A204.1 (cell line): Measurements from ENCODE around the gene GREB1.

Experiments used
- FAIRE-seq: peaks from 2 replicates; lab custom pipeline; 2012; peaks lifted over from hg19 to GRCh38; lab: Jason Lieb, UNC

Gene GREB1

DNA sequence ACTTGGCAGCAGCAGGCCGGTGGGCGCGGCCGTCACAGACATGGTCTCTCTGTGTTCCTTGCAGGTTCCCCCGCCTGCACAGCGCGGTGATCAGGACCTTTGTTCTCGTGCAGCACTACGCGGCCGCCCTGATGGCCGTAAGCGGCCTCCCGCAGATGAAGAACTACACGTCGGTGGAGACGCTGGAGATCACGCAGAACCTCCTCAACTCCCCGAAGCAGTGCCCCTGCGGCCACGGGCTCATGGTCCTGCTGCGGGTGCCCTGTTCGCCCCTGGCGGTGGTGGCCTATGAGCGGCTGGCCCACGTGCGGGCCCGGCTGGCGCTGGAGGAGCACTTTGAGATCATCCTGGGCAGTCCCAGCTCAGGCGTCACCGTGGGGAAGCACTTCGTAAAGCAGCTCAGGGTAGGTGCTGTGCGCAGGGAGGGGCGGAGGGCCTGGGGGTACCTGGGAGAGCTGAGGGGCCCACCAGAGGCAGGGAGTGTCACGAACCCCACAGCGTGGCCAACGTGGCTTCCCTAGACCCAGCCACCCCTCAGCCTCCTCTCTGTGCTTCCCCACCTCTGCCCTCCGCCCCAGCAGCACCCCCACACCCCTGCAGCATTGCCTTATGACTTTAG, 76.9 kb downstream of the GREB1 start:
- FAIRE-seq = no peak

DNA sequence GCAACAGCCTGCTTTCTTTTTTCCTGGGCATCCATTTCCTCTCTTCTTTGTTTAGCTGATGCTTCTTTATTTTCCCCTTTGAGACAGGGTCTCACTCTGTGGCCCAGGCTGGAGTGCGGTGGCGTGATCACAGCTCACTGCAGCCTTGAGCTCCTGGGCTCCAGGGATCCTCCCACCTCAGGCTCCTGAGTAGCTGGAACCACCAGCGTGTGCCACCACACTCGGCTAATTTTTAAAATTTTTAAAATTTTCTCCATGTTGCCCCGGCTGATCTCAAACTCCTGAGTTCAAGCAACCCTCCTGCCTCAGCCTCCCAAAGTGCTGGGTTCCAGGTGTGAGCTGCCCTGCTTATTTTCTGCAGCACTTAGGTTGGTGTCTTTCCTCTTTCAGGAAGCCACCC, 77.4 kb downstream of the GREB1 start:
- no peak for FAIRE-seq

DNA sequence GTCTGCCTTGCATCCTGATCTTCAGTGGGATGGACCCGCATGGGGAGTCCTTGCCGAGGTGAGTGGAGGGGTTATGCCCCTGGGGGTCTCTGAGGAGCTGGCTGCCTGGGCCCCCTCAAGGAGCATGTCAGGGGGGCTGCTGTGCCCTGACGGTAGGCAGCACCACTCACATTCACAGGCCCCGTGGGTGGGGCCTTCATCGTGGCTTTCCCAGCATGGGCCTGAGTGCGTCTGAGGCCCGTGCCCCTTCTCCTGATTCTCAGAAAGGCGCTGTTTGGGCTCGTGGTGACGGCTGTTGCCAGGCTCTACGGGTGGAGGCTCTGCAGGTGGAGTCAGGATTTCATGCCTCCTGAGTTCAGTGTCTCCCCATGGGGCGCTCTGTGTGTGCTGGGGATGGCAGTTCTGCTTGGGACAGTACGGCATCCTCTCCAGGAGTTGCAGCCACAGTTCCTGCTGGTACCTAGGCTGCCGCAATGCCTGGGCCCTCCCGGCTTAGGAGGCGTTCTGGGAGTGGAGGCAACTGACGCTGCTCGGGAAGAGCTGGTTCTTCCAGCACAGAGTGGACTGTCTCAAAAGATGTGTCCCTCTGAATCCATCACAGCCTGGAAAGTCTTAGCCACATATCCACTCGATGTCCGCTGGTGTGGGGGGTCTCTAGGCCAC, 78.8 kb downstream of the GREB1 start:
- FAIRE-seq = no peak

DNA sequence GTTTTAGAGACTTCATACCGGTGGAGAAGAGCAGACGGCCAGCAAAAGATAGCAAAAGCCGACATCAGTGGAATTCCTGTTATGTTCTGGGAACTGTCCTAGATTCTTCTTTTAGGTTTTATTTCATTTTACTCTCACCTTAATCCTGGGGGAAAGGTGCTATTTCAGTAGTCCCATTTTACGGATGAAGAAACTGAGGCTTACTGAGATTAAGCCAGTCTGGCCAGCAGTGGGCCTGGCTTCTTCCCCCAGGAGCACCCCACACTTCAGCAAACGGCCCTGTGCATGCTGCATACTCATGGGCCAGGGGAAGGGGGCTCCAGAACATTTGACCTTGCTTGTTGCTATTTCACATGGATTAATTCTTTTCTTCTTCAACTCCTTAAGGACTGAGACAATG, 79.5 kb downstream of the GREB1 start:
- FAIRE-seq = no peak

DNA sequence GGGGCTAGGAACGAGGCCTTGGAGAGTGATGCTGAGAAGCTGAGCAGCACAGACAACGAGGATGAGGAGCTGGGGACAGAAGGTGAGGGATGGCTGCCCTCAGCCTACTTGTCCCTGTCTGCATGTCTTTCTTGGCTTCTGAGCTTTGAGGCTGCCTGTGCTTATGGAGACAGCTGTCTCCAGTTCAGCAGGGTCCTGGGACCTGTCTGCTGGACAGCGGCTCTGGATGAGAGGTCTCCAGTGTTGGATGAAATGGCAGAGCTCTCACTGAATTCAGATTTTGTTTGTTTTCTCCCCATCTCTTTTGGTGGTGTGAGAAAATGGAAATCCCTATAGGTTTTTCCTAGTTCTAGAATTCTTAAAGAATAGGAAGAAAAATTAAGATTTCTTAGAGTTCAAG, 81.4 kb downstream of the GREB1 start:
- FAIRE-seq = no peak

DNA sequence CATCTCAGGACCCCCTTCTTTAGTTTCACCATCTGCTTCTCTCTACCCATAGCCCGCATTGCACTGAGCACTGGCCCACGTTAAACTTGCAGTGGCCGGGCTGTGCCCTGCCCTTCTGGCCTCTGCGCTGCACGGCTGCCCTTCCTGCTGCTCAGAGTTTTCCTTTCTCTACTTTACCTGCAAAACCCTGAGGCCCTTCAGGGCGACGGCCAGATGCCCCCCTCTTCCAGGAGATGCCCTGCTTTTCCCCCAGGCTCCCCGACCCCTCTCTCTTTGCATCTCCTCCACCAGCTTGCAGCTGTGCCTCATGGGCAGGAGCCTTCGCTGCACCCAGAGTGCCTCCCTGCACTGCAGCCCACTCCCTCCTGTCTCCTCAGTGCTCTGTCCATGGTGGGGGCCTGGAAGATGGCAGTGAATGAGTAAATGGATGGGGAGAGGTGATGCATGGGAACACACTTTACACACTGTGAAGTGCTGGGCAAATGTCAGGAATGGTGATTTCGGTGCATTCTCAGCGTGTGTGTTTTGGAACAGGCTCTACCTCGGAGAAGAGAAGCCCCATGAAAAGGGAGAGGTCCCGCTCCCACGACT, 82.3 kb downstream of the GREB1 start:
- FAIRE-seq = no peak

DNA sequence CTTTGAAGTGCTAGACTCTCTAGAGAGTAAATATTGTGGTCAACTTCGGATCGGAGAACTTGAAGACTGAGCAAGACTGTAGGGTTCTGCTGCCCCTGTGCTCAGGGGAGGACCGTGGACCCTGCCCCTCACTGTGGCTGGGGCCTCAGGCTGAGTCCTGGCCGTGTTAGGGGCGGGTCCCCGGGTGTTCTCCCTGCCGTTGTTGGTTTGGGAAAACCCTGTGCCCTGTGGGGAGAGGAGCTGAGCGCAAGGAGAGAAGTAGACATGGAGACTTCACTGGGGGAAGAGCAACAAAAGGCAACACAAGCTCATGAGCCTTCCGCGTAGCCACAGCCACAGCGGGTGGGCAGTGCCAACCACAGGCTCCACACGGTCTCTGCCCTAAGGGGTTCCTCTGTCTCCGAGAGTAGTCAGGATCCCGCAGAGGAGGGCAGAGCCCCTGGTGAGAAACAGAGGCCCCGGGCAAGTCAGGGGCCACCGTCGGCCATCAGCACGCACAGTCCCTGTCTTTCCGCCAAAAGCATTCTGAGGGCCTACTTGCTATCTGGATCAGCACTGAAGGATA, 83.1 kb downstream of the GREB1 start:
- FAIRE-seq = no peak

DNA sequence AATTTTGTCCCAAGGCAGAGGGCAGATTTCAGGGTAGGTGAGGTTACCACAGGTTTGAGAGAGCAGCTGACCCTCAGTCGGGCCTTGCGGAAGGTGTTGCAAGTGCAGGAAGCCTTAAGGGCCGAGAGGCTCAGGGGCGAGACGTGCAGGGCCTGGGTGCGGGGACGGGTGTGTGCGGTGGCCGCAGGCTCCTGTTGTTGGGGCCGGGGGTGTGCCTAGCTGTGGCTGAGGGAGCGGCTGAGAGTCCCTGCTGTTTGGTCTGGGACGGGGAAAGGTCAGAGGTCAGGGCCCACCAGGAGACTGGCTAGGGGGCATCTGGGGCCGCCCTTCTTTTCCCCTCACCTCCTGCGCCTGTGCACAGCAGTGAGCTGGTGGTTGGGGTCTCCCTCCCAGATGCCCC, 83.7 kb downstream of the GREB1 start:
- FAIRE-seq = no peak

DNA sequence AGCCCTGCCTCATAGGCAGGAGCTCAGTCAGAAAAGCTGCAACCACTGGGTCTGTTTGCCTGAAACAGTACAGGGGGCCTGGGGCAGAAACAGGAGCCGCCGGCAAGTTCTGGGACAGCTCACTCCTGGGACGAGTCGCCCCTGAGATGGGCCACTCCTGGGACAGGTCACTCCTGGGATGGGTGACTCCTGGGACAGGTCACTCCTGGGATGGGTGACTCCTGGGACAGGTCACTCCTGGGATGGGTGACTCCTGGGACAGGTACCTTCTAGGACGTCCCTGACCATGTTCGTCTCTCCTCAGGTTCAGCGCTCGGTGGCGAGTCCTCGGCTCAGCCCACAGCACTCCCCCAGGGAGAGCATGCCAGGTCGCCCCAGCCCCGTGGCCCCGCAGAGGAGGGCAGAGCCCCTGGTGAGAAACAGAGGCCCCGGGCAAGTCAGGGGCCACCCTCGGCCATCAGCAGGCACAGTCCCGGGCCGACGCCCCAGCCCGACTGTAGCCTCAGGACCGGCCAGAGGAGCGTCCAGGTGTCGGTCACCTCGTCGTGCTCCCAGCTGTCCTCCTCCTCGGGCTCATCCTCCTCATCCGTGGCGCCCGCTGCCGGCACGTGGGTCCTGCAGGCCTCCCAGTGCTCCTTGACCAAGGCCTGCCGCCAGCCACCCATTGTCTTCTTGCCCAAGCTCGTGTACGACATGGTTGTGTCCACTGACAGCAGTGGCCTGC, 84.3 kb downstream of the GREB1 start:
- FAIRE-seq = no peak

DNA sequence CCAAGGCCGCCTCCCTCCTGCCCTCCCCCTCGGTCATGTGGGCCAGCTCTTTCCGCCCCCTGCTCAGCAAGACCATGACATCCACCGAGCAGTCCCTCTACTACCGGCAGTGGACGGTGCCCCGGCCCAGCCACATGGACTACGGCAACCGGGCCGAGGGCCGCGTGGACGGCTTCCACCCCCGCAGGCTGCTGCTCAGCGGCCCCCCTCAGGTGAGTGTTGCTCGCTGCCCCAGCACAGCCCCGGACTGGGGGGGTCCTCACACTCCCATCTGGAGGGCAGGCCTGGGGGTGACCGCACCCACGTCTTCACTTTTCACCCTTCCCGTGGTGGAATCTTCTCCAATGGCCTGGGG, 84.8 kb downstream of the GREB1 start:
- no peak for FAIRE-seq

DNA sequence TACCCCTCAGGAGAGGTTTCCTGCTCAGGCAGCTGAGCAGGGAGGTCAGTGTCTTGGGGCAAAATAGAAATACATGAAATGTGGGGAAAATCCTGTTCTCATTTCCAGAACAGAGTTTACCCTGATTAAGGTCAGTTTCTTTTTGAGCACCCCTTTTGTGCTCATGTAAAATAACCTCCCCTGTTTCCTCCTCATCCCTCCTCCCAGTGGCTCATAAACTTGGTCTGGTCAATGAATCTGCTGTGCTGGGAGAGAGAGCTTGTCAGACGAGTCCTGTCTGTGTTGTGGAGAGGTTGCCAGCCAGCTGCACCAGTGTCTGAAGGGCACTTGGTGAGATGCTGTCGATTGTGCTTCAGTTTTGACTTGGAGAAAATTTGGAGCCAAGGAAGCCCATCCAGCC, 87.6 kb downstream of the GREB1 start:
- FAIRE-seq = no peak

DNA sequence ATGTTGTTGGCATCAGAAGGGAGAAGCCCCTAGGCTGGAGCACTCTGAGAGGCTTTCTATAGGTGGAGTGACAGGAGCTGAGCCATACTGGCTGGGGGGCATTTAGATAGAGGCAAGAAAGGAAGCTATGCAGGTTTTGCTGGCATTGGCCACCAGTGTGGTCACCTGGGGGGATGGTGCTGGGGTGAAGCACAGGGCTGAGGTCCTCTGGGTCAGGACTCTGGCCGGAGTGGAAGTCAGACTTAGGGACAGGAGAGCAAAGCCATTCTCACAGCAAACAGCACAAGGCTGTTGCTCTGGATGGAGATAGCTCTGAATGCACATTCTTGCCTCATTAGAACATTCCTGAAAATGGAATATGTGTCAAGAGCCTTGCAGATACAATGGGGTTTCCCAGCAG, 88.8 kb downstream of the GREB1 start:
- no peak for FAIRE-seq

DNA sequence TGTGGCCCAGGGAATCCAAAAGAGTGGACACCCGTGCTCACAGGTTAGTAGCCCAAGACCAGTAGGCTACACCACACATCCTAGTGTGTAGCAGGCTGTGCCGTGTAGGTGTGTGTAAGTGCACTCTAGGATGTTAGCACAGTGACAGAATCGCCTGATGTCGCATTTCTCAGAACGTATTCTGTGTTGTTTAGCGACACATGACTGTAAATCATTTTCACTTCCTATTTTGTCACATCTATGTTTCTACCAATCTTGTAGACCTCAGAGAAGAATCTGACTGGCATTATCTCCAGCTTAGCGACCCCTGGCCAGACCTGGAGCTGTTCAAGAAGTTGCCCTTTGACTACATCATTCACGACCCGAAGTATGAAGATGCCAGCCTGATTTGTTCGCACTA, 91.0 kb downstream of the GREB1 start:
- FAIRE-seq = no peak

DNA sequence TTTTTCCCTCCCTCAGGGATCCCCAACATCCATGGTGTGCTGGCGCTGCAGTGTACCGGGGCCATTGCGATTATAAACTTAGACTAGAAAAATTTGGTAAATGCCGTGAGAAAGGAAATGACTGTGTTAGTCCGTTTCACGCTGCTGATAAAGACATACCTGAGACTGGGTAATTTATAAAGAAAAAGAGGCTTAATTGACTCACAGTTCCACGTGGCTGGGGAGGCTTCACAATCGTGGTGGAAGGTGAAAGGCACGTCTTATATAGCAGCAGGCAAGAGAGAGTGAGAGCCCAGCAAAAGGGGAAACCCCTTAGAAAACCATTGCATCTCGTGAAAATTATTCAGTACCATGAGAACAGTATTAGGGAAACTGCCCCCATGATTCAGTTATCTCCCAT, 91.8 kb downstream of the GREB1 start:
- no peak for FAIRE-seq

DNA sequence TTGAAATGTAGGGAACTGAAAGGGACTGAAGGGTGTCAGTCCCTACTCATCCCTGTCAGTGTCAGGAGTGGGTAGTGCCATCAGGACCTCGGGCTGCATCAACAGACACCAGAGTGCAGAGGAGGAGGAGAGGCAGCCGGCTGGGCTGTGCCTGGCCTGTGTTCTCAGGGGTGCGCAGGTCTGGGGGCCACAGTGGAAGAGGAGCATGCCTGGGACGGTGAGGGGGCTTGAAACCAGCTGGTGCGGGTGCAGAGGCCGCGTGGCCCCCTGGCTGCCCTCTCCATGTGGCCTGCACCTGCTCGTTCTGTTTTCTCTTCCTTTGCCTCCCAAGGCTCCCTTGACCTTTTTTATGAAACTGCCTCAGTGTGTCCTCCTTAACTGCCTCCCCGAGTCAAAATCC, 94.8 kb downstream of the GREB1 start:
- no peak for FAIRE-seq

DNA sequence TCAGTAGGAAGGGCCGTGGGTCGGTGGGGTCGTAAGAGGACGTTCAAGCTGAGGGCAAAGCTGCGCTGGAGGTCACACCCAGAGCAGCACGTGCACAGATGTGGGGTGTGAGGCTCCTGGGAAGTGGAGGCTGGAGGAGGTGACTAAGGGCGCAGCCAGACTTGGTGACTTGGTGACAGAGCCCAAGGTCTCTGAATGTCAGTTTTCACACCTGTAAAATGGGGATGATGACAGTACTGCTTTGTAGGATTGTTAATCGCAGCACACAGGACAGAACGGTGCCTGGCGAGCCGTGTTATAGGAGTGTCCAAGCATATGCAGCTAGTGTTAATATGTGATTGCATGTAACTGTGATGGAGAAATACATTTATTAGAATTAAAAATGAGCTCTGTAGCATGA, 95.4 kb downstream of the GREB1 start:
- no peak for FAIRE-seq

DNA sequence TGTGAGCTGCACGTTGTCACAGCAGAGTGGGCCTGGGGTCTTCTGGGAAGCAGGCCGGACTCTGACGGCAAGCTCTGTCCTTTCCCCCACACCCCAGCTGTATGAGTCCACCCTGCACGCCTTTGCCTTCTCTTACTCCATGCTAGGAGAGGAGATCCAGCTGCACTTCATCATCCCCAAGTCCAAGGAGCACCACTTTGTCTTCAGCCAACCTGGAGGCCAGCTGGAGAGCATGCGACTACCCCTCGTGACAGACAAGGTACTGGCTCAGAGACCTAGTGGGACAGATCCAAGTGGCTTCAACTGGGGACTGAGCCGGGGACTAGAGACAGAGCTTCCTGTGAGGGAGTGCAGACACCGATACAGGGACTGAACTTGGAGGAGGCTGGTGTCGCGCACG, 96.0 kb downstream of the GREB1 start:
- no peak for FAIRE-seq

DNA sequence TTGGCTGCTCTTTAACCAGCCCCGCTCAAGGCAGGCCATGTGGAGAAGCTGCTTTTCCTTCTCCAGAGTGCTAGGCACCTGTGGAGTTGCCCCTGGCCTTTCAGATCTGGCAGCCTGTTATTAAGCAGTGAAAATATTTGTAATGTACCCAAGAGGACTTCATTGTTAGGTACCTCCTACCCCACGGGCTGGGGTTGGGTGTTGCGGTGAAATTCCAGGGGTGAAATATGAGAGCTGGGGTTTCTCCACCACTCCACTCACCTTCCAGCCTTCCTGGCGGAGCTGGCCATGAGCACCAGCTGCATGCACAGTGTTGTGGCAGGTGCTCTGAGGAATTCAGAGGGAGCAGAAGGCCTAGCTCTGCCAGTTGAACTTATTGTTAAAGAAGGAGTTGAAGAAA, 97.0 kb downstream of the GREB1 start:
- FAIRE-seq = no peak

DNA sequence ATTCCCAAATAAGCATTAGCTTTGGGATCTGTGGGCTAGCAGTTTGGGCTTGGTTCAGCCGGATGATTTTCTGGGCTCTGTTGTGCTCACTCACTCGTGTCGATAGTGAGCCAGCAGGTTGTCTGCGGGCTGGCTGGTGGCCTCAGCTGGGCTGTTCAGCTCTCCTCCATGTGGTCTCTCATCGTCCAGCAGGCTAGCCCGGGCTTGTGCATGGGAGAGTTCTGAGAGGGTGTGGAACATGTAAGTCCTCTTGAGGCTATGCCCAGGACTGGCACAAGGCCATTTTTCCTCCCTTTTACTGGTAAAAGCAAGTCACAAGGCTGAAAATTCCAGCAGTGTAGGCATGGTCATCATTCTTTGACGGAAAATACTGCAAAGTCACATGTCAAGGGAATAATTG, 97.6 kb downstream of the GREB1 start:
- FAIRE-seq = no peak

DNA sequence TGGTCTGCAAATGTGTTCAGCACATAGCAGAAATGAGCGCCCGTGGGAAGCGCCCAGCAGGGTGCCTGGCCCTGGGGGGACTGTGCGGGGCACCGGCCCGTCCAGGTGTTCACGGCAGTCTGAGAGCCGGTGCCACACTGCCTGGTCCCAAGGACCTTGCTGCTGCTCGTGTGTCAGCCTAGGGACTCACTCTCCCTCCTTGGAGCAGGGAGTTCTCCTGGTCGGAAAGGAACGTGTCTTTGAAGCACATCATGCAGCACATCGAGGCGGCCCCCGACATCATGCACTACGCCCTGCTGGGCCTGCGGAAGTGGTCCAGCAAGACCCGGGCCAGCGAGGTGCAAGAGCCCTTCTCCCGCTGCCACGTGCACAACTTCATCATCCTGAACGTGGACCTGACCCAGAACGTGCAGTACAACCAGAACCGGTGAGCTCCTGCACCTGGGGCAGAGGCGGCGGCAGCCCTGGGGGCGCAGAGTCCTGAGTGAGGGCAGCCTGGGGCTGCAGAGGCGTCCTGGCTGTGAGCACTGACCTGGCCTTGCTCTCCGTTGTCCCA, 100.2 kb downstream of the GREB1 start:
- no peak for FAIRE-seq

DNA sequence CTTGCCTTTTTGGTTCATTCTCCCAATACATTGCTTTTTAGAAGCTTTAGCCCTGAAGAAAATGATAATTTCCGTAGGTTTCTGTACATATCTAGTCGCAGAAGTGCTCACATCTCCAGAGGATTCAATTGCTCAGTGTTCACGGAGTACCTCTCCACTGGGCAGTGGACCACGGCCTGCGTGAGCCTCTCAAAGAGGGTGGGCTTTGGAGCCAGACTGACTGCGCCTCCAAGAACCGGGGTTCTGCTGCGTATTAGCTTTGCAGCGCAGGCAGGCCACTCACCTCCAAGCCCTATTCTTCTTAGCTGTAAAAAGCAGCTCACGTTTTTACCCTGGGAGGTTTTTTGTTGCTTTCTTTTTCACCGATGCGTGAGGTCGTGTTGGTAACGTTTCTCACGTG, 100.7 kb downstream of the GREB1 start:
- FAIRE-seq = no peak

DNA sequence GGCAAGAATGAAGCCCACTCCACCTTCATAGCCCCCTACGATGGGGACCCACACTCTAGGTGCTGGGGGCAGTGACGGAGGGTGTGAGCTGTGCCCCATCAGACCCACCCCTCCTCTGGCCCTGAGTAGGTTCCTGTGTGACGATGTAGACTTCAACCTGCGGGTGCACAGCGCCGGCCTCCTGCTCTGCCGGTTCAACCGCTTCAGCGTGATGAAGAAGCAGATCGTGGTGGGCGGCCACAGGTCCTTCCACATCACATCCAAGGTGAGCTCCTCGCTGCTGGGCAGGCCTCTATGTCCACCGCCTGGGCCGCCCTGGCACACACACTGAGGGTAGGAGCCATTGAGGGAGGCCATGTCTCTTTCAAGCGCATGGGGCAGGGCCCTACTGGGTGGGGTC, 101.3 kb downstream of the GREB1 start:
- FAIRE-seq = no peak
